ENCODE data around the gene TLCD1.

TLCD1 gene

DNA sequence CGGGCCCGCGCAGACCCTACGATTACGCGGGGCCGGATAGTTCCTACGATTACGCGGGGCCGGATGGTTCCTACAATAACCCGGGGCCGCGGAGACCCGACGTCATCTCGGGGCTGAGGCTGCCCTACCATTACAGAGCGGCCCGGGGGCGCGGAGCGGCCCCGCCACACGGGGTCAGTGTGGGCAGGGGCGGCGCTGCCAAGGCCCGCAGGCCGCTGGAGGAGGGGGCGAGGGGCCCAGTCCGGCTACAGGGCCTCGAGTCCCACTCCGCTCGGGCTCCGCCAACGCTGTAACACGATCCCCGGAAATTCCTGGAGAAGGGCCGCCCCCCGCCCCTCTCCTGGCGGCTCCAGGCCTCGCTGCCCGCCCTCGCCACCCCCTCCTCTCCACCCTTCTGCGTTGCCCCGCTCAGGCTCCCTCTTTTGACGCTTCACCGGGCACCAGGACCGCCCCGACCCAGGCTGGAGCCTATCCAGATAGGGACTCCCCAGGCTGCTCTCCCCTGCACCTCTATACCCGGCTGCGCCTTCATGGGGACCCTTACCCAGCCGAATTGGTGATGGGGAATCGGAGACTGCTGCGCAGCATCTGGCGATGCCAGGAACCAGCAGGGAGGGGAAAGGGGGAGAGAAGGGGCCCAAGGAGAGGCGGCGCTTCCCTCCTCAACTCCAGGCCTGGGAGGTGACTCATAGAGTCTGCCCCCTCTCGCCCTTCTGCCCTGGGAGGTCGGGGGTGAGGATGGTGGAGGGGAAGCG, 8.3 kb downstream of the TLCD1 start, which contains the start of gene RAB34:
TSS of gene RAB34 (minus strand) at position 291 of the 755 bp plus-strand sequence. CDS start 602 bp downstream, outside the sequence.
- peak within 1 kb of the TSS; percentile 95 for H3K27ac Mint-ChIP-seq

DNA sequence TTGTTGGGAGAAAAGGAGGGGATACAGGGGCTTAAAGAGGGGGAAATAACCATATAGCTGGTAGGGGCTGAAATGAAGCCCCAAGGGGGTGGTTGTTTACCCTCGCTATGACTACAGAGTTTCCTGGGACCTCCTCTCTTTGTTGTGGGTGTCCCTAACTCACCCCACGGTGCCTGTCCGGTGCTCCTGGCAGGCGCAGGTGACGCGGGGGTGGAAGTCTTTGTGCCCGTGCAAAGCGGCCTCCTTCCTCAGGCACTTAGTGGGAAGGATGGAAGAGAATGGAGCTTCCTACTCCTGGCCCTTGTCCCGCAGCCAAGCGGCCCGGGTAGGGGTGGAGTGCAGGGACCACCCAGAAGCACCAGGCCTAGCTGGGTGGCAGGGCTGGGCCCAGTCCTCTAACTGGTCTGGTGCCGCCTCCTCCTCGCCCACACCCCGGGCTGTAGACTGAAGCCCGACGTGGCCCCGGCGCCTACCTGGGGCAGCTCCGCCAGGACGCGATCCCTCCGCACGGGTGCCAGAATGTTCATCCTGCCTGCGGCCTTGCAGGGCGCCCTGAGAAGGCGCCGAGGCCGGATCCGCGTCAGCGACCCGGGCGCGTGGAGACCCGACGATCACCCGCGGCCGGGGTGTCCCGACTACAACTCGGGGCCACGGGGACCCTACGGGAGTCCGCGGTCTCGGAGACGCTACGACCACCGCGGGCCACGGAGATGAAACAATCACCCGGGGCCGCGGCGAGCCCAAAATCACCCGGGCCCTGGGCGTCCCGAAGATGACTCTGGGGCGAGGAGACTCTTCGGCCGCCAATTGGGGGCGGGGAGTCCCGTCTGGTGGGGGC, 9.1 kb downstream of the TLCD1 start:
- no peaks in the 10 kb centered on the region for H3K27me3 Mint-ChIP-seq
- peak overlapping the region; percentile 74 to 87 for H3K4me3 Mint-ChIP-seq
- H3K9me3 Mint-ChIP-seq = no peaks in the 10 kb centered on the region
- H3K27ac Mint-ChIP-seq = peak overlapping the region; percentile 56
- peaks cover 24 to 52% of the 10 kb centered on the region in 2 donors for H3K36me3 Mint-ChIP-seq
- ATAC-seq (replicated peaks) = no peak
- H3K4me1 Mint-ChIP-seq = peaks cover 36 to 52% of the 10 kb centered on the region in 2 donors
- no peak for DNase-seq

More for the DNA sequence above, 8.3 kb downstream of the TLCD1 start, which contains the start of gene RAB34:
- no peaks in the 10 kb centered on the region for H3K9me3 Mint-ChIP-seq
- H3K36me3 Mint-ChIP-seq = peaks cover 31 to 57% of the 10 kb centered on the region in 2 donors
- peak within 1 kb of the TSS; percentile 87 for H3K4me3 Mint-ChIP-seq
- DNase-seq = peak; percentile 41
- ATAC-seq (replicated peaks) = peak; percentile 28 to 33
- H3K4me1 Mint-ChIP-seq = peaks cover 38 to 51% of the 10 kb centered on the region in 2 donors
- H3K27me3 Mint-ChIP-seq = no peaks in the 10 kb centered on the region

GRCh38 chr17:28715217-28715616, 10.8 kb downstream of the TLCD1 start:
- ATAC-seq (replicated peaks) (no peak), DNase-seq (no peak)
- peaks cover 37 to 58% of the 10 kb centered on the region in 2 donors for H3K4me1 Mint-ChIP-seq
- no peaks in the 10 kb centered on the region for H3K27me3 Mint-ChIP-seq
- no peak overlapping the region for H3K27ac Mint-ChIP-seq
- no peak overlapping the region for H3K4me3 Mint-ChIP-seq
- peaks cover 8 to 34% of the 10 kb centered on the region in 2 donors for H3K36me3 Mint-ChIP-seq
- H3K9me3 Mint-ChIP-seq = no peaks in the 10 kb centered on the region

- Mint-ChIP-seq H3K4me1 (peaks cover 34 to 55% of the 10 kb centered on the region in 2 donors), H3K4me3 (no peak overlapping the region), H3K36me3 (peaks cover 3 to 28% of the 10 kb centered on the region in 2 donors), H3K27ac (no peak overlapping the region), H3K27me3 (no peaks in the 10 kb centered on the region), H3K9me3 (no peaks in the 10 kb centered on the region)
- no peak for ATAC-seq (replicated peaks)
- no peak for DNase-seq
Observed at GRCh38 chr17:28714281-28714680, 11.8 kb downstream of the TLCD1 start.

DNA sequence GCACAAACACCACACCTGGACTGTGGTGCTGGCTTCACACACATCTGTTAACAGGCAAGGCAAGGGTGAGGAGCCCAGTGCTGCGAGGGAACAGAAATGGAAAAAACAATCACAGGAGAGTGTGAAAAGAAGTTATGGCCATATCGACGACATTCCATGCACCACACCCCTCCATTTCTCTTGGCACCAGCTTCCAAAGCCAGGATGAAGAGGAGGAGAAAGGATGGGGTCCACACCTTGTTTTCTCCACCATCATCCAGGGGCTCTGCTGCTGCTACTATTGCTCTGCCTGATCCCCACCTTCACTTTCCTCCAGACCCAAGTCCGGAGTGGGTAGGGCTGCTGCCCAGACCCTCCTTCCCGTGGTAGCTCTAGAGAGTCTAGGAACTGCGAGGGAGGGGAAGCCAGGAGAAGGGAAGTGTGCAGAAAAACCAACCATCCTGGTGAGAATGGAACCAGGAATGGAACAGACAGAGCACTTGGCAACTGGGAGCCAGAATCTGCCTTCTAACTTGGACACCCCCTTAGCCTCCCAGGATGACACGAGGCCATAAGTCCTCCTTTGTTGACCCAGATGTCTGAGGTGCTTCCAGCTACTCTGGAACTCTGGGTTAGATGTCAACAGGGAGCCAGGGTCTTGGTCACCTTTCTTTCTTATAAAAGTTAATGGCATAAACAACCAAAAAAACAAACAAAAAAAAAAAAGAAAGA, 13.2 kb downstream of the TLCD1 start:
- H3K27me3 Mint-ChIP-seq = no peaks in the 10 kb centered on the region
- peak overlapping the region; percentile 94 for H3K27ac Mint-ChIP-seq
- DNase-seq (no peak), ATAC-seq (replicated peaks) (no peak)
- H3K4me3 Mint-ChIP-seq = peak overlapping the region; percentile 92 to 94
- H3K4me1 Mint-ChIP-seq = peaks cover 24 to 44% of the 10 kb centered on the region in 2 donors
- peaks cover 5 to 30% of the 10 kb centered on the region in 2 donors for H3K36me3 Mint-ChIP-seq
- no peaks in the 10 kb centered on the region for H3K9me3 Mint-ChIP-seq

DNA sequence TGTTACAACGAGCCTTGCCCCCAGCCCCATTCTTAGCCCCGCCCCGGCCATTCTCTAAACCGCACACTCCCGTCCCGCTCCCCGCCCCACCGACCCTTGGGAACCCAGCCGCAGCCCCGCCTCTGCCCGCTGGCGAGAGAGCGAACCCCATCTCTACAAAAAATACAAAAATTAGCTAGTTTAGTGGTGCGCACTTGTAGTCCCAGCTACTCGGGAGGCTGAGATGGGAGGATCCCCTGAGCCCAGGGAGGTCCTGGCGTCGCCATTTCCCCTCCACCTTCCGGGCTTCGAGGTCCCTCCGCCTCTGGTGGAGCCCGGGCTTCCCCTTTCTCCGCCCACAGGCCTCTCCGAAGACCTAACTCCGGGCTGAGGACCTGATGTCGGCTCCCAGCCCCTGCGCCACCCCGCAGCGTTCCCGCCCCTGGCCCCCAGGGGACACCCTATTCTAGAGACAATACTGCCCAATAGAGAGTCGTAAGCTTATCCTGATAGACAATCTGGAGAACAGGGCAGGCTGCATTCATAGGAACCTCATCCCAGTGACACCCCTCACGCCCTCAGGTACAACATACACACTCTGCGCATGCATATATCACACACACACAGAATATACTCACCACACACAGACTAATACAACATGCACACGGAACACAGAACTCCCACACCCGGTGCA, 13.9 kb downstream of the TLCD1 start:
- no peaks in the 10 kb centered on the region for H3K9me3 Mint-ChIP-seq
- ATAC-seq (replicated peaks) = peak; percentile 65 to 68

GRCh38 chr17:28711723-28712031, 14.4 kb downstream of the TLCD1 start, which contains the start of gene PROCA1:
Gene PROCA1 (minus strand): TSS chr17:28711888. CDS start chr17:28711660, 228 bp downstream.
- ATAC-seq (replicated peaks) = peak; percentile 48 to 49
- peak within 1 kb of the TSS; percentile 92 to 94 for H3K4me3 Mint-ChIP-seq
- H3K36me3 Mint-ChIP-seq = peaks cover 10 to 38% of the 10 kb centered on the region in 2 donors
- H3K9me3 Mint-ChIP-seq = no peaks in the 10 kb centered on the region
- H3K27me3 Mint-ChIP-seq = no peaks in the 10 kb centered on the region
- DNase-seq = no peak
- H3K27ac Mint-ChIP-seq = peak within 1 kb of the TSS; percentile 94
- H3K4me1 Mint-ChIP-seq = peaks cover 27 to 42% of the 10 kb centered on the region in 2 donors

More for the DNA sequence above, 13.9 kb downstream of the TLCD1 start:
- peaks cover 27 to 42% of the 10 kb centered on the region in 2 donors for H3K4me1 Mint-ChIP-seq
- DNase-seq = peak; percentile 73
- no peaks in the 10 kb centered on the region for H3K27me3 Mint-ChIP-seq
- H3K36me3 Mint-ChIP-seq = peaks cover 10 to 36% of the 10 kb centered on the region in 2 donors
- H3K4me3 Mint-ChIP-seq = peak overlapping the region; percentile 92 to 94
- H3K27ac Mint-ChIP-seq = peak overlapping the region; percentile 94

- H3K36me3 Mint-ChIP-seq = peaks cover 10 to 39% of the 10 kb centered on the region in 2 donors
- H3K4me1 Mint-ChIP-seq = peaks cover 25 to 36% of the 10 kb centered on the region in 2 donors
- H3K27ac Mint-ChIP-seq = peak overlapping the region; percentile 94
- no peaks in the 10 kb centered on the region for H3K9me3 Mint-ChIP-seq
- no peaks in the 10 kb centered on the region for H3K27me3 Mint-ChIP-seq
- ATAC-seq (replicated peaks) = peak; percentile 85 to 89
- peak overlapping the region; percentile 92 to 94 for H3K4me3 Mint-ChIP-seq
- peak; percentile 88 for DNase-seq
Observed at GRCh38 chr17:28710861-28711722, 14.9 kb downstream of the TLCD1 start.

- H3K4me3 Mint-ChIP-seq = no peak overlapping the region
- H3K4me1 Mint-ChIP-seq = peaks cover 15 to 16% of the 10 kb centered on the region in 2 donors
- peak overlapping the region; percentile 28 for H3K27ac Mint-ChIP-seq
- ATAC-seq (replicated peaks) = no peak
- DNase-seq = no peak
- H3K27me3 Mint-ChIP-seq = no peaks in the 10 kb centered on the region
- peaks cover 20 to 42% of the 10 kb centered on the region in 2 donors for H3K36me3 Mint-ChIP-seq
- no peaks in the 10 kb centered on the region for H3K9me3 Mint-ChIP-seq
Observed at GRCh38 chr17:28707339-28707720, 18.7 kb downstream of the TLCD1 start.

GRCh38 chr17:28706471-28707338, 19.3 kb downstream of the TLCD1 start:
- no peaks in the 10 kb centered on the region for H3K9me3 Mint-ChIP-seq
- no peak for DNase-seq
- peaks cover 9 to 14% of the 10 kb centered on the region in 2 donors for H3K4me1 Mint-ChIP-seq
- H3K36me3 Mint-ChIP-seq = peaks cover 20 to 46% of the 10 kb centered on the region in 2 donors
- H3K27ac Mint-ChIP-seq = no peak overlapping the region
- ATAC-seq (replicated peaks) = no peak
- H3K27me3 Mint-ChIP-seq = no peaks in the 10 kb centered on the region
- H3K4me3 Mint-ChIP-seq = no peak overlapping the region

DNA sequence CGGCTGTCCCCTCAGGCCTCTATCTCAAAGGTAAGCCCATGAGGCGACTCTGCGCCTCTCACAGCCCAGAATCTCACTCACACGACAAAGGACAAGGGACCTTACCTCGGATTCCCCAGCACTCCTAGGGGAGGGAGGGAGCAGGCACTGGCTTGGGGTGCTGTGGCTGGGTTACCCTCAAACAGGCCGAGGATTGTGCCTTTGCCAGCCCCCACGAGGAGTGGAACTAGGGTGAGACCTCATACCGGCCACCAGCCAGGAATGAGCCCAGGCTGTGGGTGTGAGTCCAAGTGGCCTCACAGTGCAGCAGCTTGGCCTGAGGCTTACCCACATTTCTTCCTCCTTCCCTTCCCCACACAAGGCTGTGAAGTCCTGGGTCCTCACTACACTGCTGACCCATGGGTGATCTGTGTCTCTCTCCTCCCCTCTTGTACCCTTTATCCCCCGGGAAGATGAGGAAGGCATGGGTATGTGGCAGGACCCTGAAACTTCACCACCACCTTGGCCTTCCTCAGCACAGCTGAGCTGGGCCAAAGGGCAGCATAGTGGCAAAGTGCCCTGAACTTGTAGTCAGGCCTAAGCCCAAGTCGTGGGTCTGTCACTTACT, 20.2 kb downstream of the TLCD1 start:
- peaks cover 6 to 13% of the 10 kb centered on the region in 2 donors for H3K4me1 Mint-ChIP-seq
- H3K36me3 Mint-ChIP-seq = peaks cover 22 to 54% of the 10 kb centered on the region in 2 donors
- peak overlapping the region; percentile 75 for H3K27ac Mint-ChIP-seq
- no peaks in the 10 kb centered on the region for H3K9me3 Mint-ChIP-seq
- no peak for DNase-seq
- H3K4me3 Mint-ChIP-seq = no peak overlapping the region
- ATAC-seq (replicated peaks) = peak in 1 of 2 donors; percentile 12
- H3K27me3 Mint-ChIP-seq = no peaks in the 10 kb centered on the region
